ENCODE results near the gene AGRP.

- TF ChIP-seq CTCF (IDR thresholded peaks at IDR 0.05; ENCODE audit: insufficient read depth, low read depth, low read length) (peak; percentile 30), EZH2 (IDR thresholded peaks at IDR 0.05; ENCODE audit: insufficient read depth, low read length) (no peak)
Measured at GRCh38 chr16:67456391-67457081, 26.8 kb downstream of the AGRP start.
